Smooth muscle cell (in vitro differentiated cells): Measurements from ENCODE around the gene XNDC1N. TPM values are rescaled to one million over a fixed set of nuclear protein-coding genes. Genes with fewer than 3 reads are reported as not detected.

Experiments used
- DNase-seq: peaks from one replicate; lab custom pipeline; 2025; ENCODE audit not compliant: unreplicated experiment; lab: John Stamatoyannopoulos, UW
- H2AFZ ChIP-seq: fragments of 200-600 bp; sonication (generic); 2 replicates; pipeline ENCODE4 v1.6.0; 2016; ENCODE audit warnings: antibody characterized with exemption, low read depth, mild to moderate bottlenecking
- H3F3A ChIP-seq: fragments of 200-600 bp; sonication (generic); 2 replicates; pipeline ENCODE4 v1.6.0; 2017; ENCODE audit warnings: antibody characterized with exemption, low read depth
- H3K27ac ChIP-seq: fragments of 200-600 bp; sonication (generic); 2 replicates; pipeline ENCODE4 v1.5.1; 2016; ENCODE audit warnings: low read depth, mild to moderate bottlenecking
- H3K27me3 ChIP-seq: fragments of 200-600 bp; sonication (generic); 2 replicates; pipeline ENCODE4 v1.6.1; 2016; ENCODE audit warnings: low read depth, mild to moderate bottlenecking
- H3K36me3 ChIP-seq: fragments of 200-600 bp; sonication (generic); 2 replicates; pipeline ENCODE4 v1.5.1; 2016; ENCODE audit warnings: low read depth
- H3K4me1 ChIP-seq: fragments of 200-600 bp; sonication (generic); 2 replicates; pipeline ENCODE4 v1.5.1; 2016; ENCODE audit warnings: low read depth
- H3K4me2 ChIP-seq: fragments of 200-600 bp; sonication (generic); 2 replicates; pipeline ENCODE4 v1.6.0; 2016; ENCODE audit warnings: mild to moderate bottlenecking
- H3K4me3 ChIP-seq: fragments of 200-600 bp; sonication (generic); 2 replicates; pipeline ENCODE4 v1.5.1; 2016; ENCODE audit warnings: mild to moderate bottlenecking
- H3K79me2 ChIP-seq: fragments of 200-600 bp; sonication (generic); 2 replicates; pipeline ENCODE4 v1.6.0; 2016; ENCODE audit warnings: low read depth, mild to moderate bottlenecking
- H3K9ac ChIP-seq: fragments of 200-600 bp; sonication (generic); 2 replicates; pipeline ENCODE4 v1.6.0; 2016; ENCODE audit warnings: low read depth
- H3K9me3 ChIP-seq: fragments of 200-600 bp; sonication (generic); replicated peaks from 2 replicates; pipeline ENCODE4 v1.5.1; 2016; ENCODE audit warnings: low read depth
- H4K20me1 ChIP-seq: fragments of 200-600 bp; sonication (generic); 2 replicates; pipeline ENCODE4 v1.6.0; 2016; ENCODE audit warnings: low read depth
- CTCF ChIP-seq: fragments of 200-600 bp; sonication (generic); IDR thresholded peaks from 2 replicates; pipeline ENCODE4 v1.5.1; 2017; ENCODE audit warnings: borderline replicate concordance, mild to moderate bottlenecking, antibody characterized with exemption; ENCODE audit not compliant: insufficient read depth, poor library complexity, severe bottlenecking
- WGBS: methylation state at CpG from one replicate; pipeline ENCODE4 v1.1.7; 2016; ENCODE audit warnings: low lambda C conversion rate; 5-methylcytosine and 5-hydroxymethylcytosine counted together
- polyA plus RNA-seq: library from polyadenylated mRNA; unstranded; fragments of >200 nt; fragmentation: Nextera tagmentation; extraction: Ambion mirVana; gene quantifications from 2 replicates; pipeline ENCODE4 v1.2.1, GENCODE V29; 2016
- total RNA-seq: library from RNA; depleted of rRNA; stranded (reverse); fragments of >200 nt; gene quantifications from 2 replicates; pipeline ENCODE4 v1.2.3, GENCODE V29; 2014

Gene XNDC1N
- total and polyA plus RNA-seq, 2 experiments from 2014 or later: 1.1 to 1.4 TPM

GRCh38 chr11:71928737-71929443, 496 bp upstream of the XNDC1N start, which contains the start of gene RNF121:
Gene RNF121, plus strand, starts transcription at chr11:71929046. Its CDS starts 16 bp downstream, at chr11:71929062.
- H3K79me2 ChIP-seq: peaks cover 64% of the 10 kb centered on the region
- peak; percentile 75 for DNase-seq
- peaks cover 17% of the 10 kb centered on the region for H3K4me1 ChIP-seq
- no peaks in the 10 kb centered on the region for H3K36me3 ChIP-seq
- H3K9me3 ChIP-seq: no peaks in the 10 kb centered on the region
- H2AFZ ChIP-seq: peak within 1 kb of the TSS; percentile 100
- H3K27ac ChIP-seq: peak within 1 kb of the TSS; percentile 83
- TF ChIP-seq CTCF: no peak
- H3K27me3 ChIP-seq: no peaks in the 10 kb centered on the region
- H3K4me3 ChIP-seq: peak within 1 kb of the TSS; percentile 99
- WGBS: under 1% methylated on average over 32 of the region's 32 CpGs
- peaks cover 44% of the 10 kb centered on the region for H4K20me1 ChIP-seq
- peak within 1 kb of the TSS; percentile 90 for H3K9ac ChIP-seq
- peak within 1 kb of the TSS; percentile 98 for H3K4me2 ChIP-seq
- no peaks in the 10 kb centered on the region for H3F3A ChIP-seq

GRCh38 chr11:71917646-71918140, 10.7 kb downstream of the XNDC1N start:
- no peak overlapping the region for H3K4me2 ChIP-seq
- no peaks in the 10 kb centered on the region for H3K4me1 ChIP-seq
- no peaks in the 10 kb centered on the region for H3F3A ChIP-seq
- no peaks in the 10 kb centered on the region for H3K27me3 ChIP-seq
- H3K27ac ChIP-seq: no peak overlapping the region
- DNase-seq: no peak
- no peaks in the 10 kb centered on the region for H3K9me3 ChIP-seq
- no peaks in the 10 kb centered on the region for H4K20me1 ChIP-seq
- H3K4me3 ChIP-seq: no peak overlapping the region
- WGBS: 94% methylated on average over 9 of the region's 9 CpGs
- no peak overlapping the region for H2AFZ ChIP-seq
- no peak overlapping the region for H3K9ac ChIP-seq
- no peak for TF ChIP-seq CTCF
- no peaks in the 10 kb centered on the region for H3K79me2 ChIP-seq
- no peaks in the 10 kb centered on the region for H3K36me3 ChIP-seq

- no peaks in the 10 kb centered on the region for H3K79me2 ChIP-seq
- H3K36me3 ChIP-seq: no peaks in the 10 kb centered on the region
- DNase-seq: no peak
- no peak overlapping the region for H3K4me2 ChIP-seq
- H3K27ac ChIP-seq: no peak overlapping the region
- 89% methylated on average over 7 of the region's 7 CpGs for WGBS
- no peaks in the 10 kb centered on the region for H3K9me3 ChIP-seq
- H3K9ac ChIP-seq: no peak overlapping the region
- no peak for TF ChIP-seq CTCF
- H3K4me3 ChIP-seq: no peak overlapping the region
- H4K20me1 ChIP-seq: no peaks in the 10 kb centered on the region
- H2AFZ ChIP-seq: no peak overlapping the region
- no peaks in the 10 kb centered on the region for H3F3A ChIP-seq
- H3K4me1 ChIP-seq: no peaks in the 10 kb centered on the region
- H3K27me3 ChIP-seq: no peaks in the 10 kb centered on the region
Measured at GRCh38 chr11:71914617-71915189, 13.7 kb downstream of the XNDC1N start.
